Measurements from ENCODE around the gene CHL1.

CHL1 gene

GRCh38 chr3:425079-425478 is 228.5 kb downstream of the CHL1 start:
- ATAC-seq (no peak), DNase-seq (ENCODE audit: low spot score in 2 of 2) (no peak)
- Mint-ChIP-seq H3K9me3 (peaks cover 10% of the 10 kb centered on the region), H3K4me3 (no peak overlapping the region), H3K27ac (no peak overlapping the region), H3K36me3 (no peaks in the 10 kb centered on the region), H3K4me1 (no peaks in the 10 kb centered on the region)

- peaks cover 10% of the 10 kb centered on the region for H3K9me3 Mint-ChIP-seq
- no peak for DNase-seq (ENCODE audit: low spot score in 2 of 2)
Measured at GRCh38 chr3:426072-426471, 229.5 kb downstream of the CHL1 start.

GRCh38 chr3:427128-427527 is 230.6 kb downstream of the CHL1 start:
- H3K27ac Mint-ChIP-seq: no peak overlapping the region
- no peak overlapping the region for H3K4me3 Mint-ChIP-seq
- no peak for ATAC-seq
- DNase-seq (ENCODE audit: low spot score in 2 of 2): no peak
- H3K4me1 Mint-ChIP-seq: no peaks in the 10 kb centered on the region
- peaks cover 13% of the 10 kb centered on the region for H3K9me3 Mint-ChIP-seq
- no peaks in the 10 kb centered on the region for H3K36me3 Mint-ChIP-seq

More at GRCh38 chr3:426072-426471, 229.5 kb downstream of the CHL1 start:
- no peak overlapping the region for H3K27ac Mint-ChIP-seq
- no peaks in the 10 kb centered on the region for H3K4me1 Mint-ChIP-seq
- ATAC-seq: no peak
- H3K4me3 Mint-ChIP-seq: no peak overlapping the region
- H3K36me3 Mint-ChIP-seq: no peaks in the 10 kb centered on the region

GRCh38 chr3:430186-430585 is 233.6 kb downstream of the CHL1 start:
- H3K4me3 Mint-ChIP-seq: no peak overlapping the region
- no peaks in the 10 kb centered on the region for H3K4me1 Mint-ChIP-seq
- H3K27ac Mint-ChIP-seq: no peak overlapping the region
- H3K36me3 Mint-ChIP-seq: no peaks in the 10 kb centered on the region
- ATAC-seq (no peak), DNase-seq (ENCODE audit: low spot score in 2 of 2) (no peak)
- H3K9me3 Mint-ChIP-seq: peaks cover 10% of the 10 kb centered on the region

GRCh38 chr3:435161-435560 is 238.6 kb downstream of the CHL1 start:
- H3K4me1 Mint-ChIP-seq: no peaks in the 10 kb centered on the region
- H3K9me3 Mint-ChIP-seq: peaks cover 16% of the 10 kb centered on the region
- H3K36me3 Mint-ChIP-seq: no peaks in the 10 kb centered on the region
- ATAC-seq (no peak), DNase-seq (ENCODE audit: low spot score in 2 of 2) (no peak)
- H3K27ac Mint-ChIP-seq: no peak overlapping the region
- H3K4me3 Mint-ChIP-seq: no peak overlapping the region

- Mint-ChIP-seq H3K27ac (no peak overlapping the region), H3K4me1 (no peaks in the 10 kb centered on the region), H3K36me3 (no peaks in the 10 kb centered on the region), H3K4me3 (no peak overlapping the region), H3K9me3 (peaks cover 18% of the 10 kb centered on the region)
- no peak for DNase-seq (ENCODE audit: low spot score in 2 of 2)
- ATAC-seq: no peak
Measured at GRCh38 chr3:436053-436452, 239.5 kb downstream of the CHL1 start.

- H3K4me1 Mint-ChIP-seq: no peaks in the 10 kb centered on the region
- no peak for DNase-seq (ENCODE audit: low spot score in 2 of 2)
Measured at GRCh38 chr3:440826-441225, 244.3 kb downstream of the CHL1 start.

GRCh38 chr3:445960-446359 is 249.4 kb downstream of the CHL1 start:
- Mint-ChIP-seq H3K27ac (no peak overlapping the region), H3K4me3 (no peak overlapping the region), H3K9me3 (peaks cover 16% of the 10 kb centered on the region), H3K36me3 (no peaks in the 10 kb centered on the region), H3K4me1 (no peaks in the 10 kb centered on the region)
- DNase-seq (ENCODE audit: low spot score in 2 of 2) (no peak), ATAC-seq (no peak)

More at GRCh38 chr3:440826-441225, 244.3 kb downstream of the CHL1 start:
- Mint-ChIP-seq H3K27ac (no peak overlapping the region), H3K4me3 (no peak overlapping the region), H3K9me3 (peaks cover 19% of the 10 kb centered on the region), H3K36me3 (no peaks in the 10 kb centered on the region)
- ATAC-seq: no peak

GRCh38 chr3:447671-448070 is 251.1 kb downstream of the CHL1 start:
- peaks cover 10% of the 10 kb centered on the region for H3K9me3 Mint-ChIP-seq
- H3K4me1 Mint-ChIP-seq: no peaks in the 10 kb centered on the region
- ATAC-seq: no peak
- DNase-seq (ENCODE audit: low spot score in 2 of 2): no peak
- H3K27ac Mint-ChIP-seq: no peak overlapping the region
- no peak overlapping the region for H3K4me3 Mint-ChIP-seq
- H3K36me3 Mint-ChIP-seq: no peaks in the 10 kb centered on the region

- no peaks in the 10 kb centered on the region for H3K36me3 Mint-ChIP-seq
- peaks cover 10% of the 10 kb centered on the region for H3K9me3 Mint-ChIP-seq
- DNase-seq (ENCODE audit: low spot score in 2 of 2) (no peak), ATAC-seq (no peak)
- no peak overlapping the region for H3K4me3 Mint-ChIP-seq
- H3K4me1 Mint-ChIP-seq: no peaks in the 10 kb centered on the region
- no peak overlapping the region for H3K27ac Mint-ChIP-seq
Measured at GRCh38 chr3:449711-450110, 253.1 kb downstream of the CHL1 start.

GRCh38 chr3:452221-452620 is 255.7 kb downstream of the CHL1 start:
- H3K27ac Mint-ChIP-seq: no peak overlapping the region
- H3K36me3 Mint-ChIP-seq: no peaks in the 10 kb centered on the region
- H3K4me3 Mint-ChIP-seq: no peak overlapping the region
- no peak for DNase-seq (ENCODE audit: low spot score in 2 of 2)
- no peaks in the 10 kb centered on the region for H3K4me1 Mint-ChIP-seq
- no peak for ATAC-seq
- peaks cover 6% of the 10 kb centered on the region for H3K9me3 Mint-ChIP-seq

GRCh38 chr3:453106-453505 is 256.5 kb downstream of the CHL1 start:
- H3K27ac Mint-ChIP-seq: no peak overlapping the region
- H3K4me3 Mint-ChIP-seq: no peak overlapping the region
- DNase-seq (ENCODE audit: low spot score in 2 of 2) (no peak), ATAC-seq (no peak)
- H3K9me3 Mint-ChIP-seq: peaks cover 6% of the 10 kb centered on the region
- H3K36me3 Mint-ChIP-seq: no peaks in the 10 kb centered on the region
- no peaks in the 10 kb centered on the region for H3K4me1 Mint-ChIP-seq

- H3K27ac Mint-ChIP-seq: no peak overlapping the region
- H3K36me3 Mint-ChIP-seq: no peaks in the 10 kb centered on the region
- ATAC-seq: no peak
- H3K4me1 Mint-ChIP-seq: no peaks in the 10 kb centered on the region
- H3K9me3 Mint-ChIP-seq: peaks cover 5% of the 10 kb centered on the region
- no peak for DNase-seq (ENCODE audit: low spot score in 2 of 2)
- no peak overlapping the region for H3K4me3 Mint-ChIP-seq
Measured at GRCh38 chr3:454986-455385, 258.4 kb downstream of the CHL1 start.

- no peak overlapping the region for H3K4me3 Mint-ChIP-seq
- no peaks in the 10 kb centered on the region for H3K36me3 Mint-ChIP-seq
- no peak overlapping the region for H3K27ac Mint-ChIP-seq
- ATAC-seq (no peak), DNase-seq (ENCODE audit: low spot score in 2 of 2) (no peak)
- peaks cover 5% of the 10 kb centered on the region for H3K9me3 Mint-ChIP-seq
- H3K4me1 Mint-ChIP-seq: no peaks in the 10 kb centered on the region
Measured at GRCh38 chr3:458124-458523, 261.6 kb downstream of the CHL1 start.

- Mint-ChIP-seq H3K36me3 (no peaks in the 10 kb centered on the region), H3K4me3 (no peak overlapping the region), H3K27ac (no peak overlapping the region), H3K9me3 (peaks cover 5% of the 10 kb centered on the region), H3K4me1 (no peaks in the 10 kb centered on the region)
- ATAC-seq: no peak
- no peak for DNase-seq (ENCODE audit: low spot score in 2 of 2)
Measured at GRCh38 chr3:458653-459310, 262.2 kb downstream of the CHL1 start.
